ENCODE measurements around the gene IQGAP2.
"Not testable (repeated sequence)": the region's sequence is repeated elsewhere in the genome, so short reads cannot be mapped to it uniquely, and the experiment has no call there.

IQGAP2 gene

DNA sequence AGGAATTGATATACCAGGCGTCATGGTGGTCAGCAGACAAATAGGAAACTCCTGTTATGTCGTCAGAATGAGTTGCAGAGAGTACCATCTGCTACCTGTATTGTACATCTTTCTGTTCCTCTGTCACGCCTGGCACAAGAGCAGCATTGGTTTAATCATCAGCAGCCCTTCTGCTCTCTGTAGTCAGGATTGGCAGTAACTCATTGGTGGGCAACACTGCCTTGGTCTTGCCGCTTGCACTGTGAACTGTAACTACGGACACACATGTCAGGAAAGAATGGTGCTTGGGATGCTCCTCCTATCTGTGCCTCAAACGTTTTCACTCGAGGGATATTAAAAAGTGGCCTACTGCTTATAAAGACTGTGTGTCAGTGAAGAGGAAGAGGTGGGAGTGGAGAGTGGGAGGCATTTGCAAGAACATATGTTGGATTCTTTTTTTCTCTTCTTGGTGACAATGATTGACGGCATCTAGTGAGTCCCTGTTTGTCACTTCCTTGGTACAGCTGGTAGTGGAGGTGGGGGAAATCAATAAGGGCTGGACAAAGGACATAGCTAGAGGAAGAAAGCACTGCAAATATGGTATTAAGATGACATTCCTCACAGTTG lies 143.5 kb downstream of the IQGAP2 start:
- peak; percentile 26 for DNase-seq (ENCODE audit: extremely low read depth, insufficient read length)
- TF ChIP-seq, protein P1, sequence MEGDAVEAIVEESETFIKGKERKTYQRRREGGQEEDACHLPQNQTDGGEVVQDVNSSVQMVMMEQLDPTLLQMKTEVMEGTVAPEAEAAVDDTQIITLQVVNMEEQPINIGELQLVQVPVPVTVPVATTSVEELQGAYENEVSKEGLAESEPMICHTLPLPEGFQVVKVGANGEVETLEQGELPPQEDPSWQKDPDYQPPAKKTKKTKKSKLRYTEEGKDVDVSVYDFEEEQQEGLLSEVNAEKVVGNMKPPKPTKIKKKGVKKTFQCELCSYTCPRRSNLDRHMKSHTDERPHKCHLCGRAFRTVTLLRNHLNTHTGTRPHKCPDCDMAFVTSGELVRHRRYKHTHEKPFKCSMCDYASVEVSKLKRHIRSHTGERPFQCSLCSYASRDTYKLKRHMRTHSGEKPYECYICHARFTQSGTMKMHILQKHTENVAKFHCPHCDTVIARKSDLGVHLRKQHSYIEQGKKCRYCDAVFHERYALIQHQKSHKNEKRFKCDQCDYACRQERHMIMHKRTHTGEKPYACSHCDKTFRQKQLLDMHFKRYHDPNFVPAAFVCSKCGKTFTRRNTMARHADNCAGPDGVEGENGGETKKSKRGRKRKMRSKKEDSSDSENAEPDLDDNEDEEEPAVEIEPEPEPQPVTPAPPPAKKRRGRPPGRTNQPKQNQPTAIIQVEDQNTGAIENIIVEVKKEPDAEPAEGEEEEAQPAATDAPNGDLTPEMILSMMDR (IDR thresholded peaks at IDR 0.05; ENCODE audit: insufficient read depth, low read length, poor library complexity, severe bottlenecking) = no peak
- H3K36me3 ChIP-seq (ENCODE audit: control insufficient read depth, insufficient read depth, low read length) = no peaks in the 10 kb centered on the region
- H3K4me3 ChIP-seq (replicated peaks; ENCODE audit: low read depth, low read length) = peak overlapping the region; percentile 23; the same call in 1 of the 2 replicates
- no peaks in the 10 kb centered on the region for H3K27me3 ChIP-seq (replicated peaks; ENCODE audit: control insufficient read depth, insufficient read depth, low read length)

DNA sequence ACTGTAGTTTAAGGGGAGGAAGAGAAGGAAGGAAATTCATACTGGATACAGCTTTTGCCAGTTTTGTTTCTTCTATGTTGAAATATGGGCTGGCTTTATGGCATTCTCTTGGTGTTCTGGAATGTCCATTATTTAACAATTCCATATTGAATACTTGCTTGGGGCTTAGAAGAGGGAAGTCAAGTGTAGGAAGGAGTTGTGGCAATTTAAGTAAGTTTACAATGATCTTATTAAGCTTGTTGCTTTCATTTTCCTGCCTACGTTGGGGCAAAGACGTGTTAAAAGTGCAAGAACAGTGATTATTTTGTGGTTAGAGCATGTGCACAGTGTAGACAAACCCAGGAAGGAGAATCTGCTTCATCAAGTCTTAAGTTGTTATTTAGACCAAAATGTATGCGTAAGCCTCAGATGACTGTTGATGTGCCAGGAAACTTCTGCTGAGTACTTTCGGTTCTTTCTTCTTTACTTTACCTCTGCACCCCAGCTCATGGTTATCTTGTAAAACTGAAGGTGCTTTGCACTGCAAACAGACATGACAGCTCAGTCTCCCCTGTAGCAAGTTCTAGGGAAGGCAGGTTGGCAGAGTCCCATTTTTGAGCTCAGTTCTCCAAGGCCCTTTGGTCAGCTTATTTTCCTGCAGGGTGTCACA lies 144.3 kb downstream of the IQGAP2 start:
- peak; percentile 55 for DNase-seq (ENCODE audit: extremely low read depth, insufficient read length)
- TF ChIP-seq, protein P1 (IDR thresholded peaks at IDR 0.05; ENCODE audit: insufficient read depth, low read length, poor library complexity, severe bottlenecking) = no peak
- Histone ChIP-seq H3K4me3 (replicated peaks; ENCODE audit: low read depth, low read length) (peak overlapping the region; percentile 23; the same call in 1 of the 2 replicates), H3K36me3 (ENCODE audit: control insufficient read depth, insufficient read depth, low read length) (no peaks in the 10 kb centered on the region), H3K27me3 (replicated peaks; ENCODE audit: control insufficient read depth, insufficient read depth, low read length) (no peaks in the 10 kb centered on the region)

DNA sequence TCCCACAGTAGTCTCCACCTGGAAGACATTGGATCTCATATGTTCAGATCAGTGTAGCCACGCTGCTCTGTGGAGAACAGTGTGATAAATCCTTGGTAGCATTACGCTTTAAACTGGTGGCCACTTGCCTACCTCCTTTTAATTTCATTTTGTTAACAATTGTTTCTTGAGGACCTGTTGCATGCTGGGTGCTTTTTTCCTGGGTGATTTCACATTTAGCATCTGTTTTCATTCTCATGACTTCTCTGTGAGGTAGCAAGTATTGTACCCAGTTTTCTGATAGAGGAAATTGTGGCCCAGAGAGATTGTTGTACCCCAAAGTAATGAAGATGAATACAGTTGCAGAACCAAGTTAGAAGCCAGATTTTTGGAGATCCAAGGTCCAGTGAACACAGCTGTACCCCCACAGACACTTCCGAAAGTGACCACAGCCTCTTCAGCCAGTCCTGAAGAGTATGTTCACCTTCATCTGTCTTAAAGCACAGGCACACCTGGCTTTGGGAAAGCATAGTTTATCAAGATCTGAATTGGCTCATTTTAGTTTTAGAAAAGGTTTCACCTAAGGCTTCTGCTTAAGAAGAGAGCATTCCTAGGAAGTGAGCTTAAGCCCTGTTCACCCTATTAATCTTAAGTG lies 144.9 kb downstream of the IQGAP2 start:
- Histone ChIP-seq H3K27me3 (replicated peaks; ENCODE audit: control insufficient read depth, insufficient read depth, low read length) (no peaks in the 10 kb centered on the region), H3K36me3 (ENCODE audit: control insufficient read depth, insufficient read depth, low read length) (no peaks in the 10 kb centered on the region), H3K4me3 (replicated peaks; ENCODE audit: low read depth, low read length) (no peak overlapping the region; the same call in 1 of the 2 replicates)
- DNase-seq (ENCODE audit: extremely low read depth, insufficient read length) = peak; percentile 13
- TF ChIP-seq, protein P1 (IDR thresholded peaks at IDR 0.05; ENCODE audit: insufficient read depth, low read length, poor library complexity, severe bottlenecking) = no peak

DNA sequence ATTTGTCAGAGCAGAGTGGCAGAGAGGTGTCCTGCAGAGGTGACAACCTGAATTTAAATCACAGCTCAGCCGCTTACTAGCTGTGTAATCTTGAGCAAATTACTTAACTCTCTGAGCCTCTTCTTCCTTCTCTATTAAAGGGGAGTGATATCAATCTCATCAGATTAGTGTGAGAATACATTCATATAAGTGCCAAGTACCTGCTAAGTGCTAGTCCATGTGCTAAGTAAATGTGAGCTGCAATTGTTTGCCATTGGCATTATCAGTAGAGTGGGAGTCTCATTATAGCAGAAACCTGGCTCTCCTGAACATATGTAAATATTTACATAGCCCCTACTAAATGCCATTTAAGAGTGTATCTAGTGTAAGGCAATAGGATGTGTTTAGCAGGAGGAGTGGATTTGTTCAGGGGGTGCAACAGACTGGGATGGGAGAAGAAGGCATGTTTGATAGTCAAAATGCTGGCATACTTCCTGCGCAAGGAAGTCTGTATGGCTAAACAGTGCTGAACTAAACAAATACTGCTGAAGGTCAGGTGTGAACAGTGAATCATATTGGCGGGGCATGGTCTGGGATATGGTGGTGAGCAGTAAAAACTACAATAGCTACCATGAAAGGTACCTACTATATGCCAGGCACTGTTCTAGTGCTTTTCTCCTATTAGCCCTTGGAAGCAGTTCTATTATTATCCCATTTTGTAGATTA lies 145.6 kb downstream of the IQGAP2 start:
- H3K4me3 ChIP-seq (replicated peaks; ENCODE audit: low read depth, low read length) = no peak overlapping the region
- DNase-seq (ENCODE audit: extremely low read depth, insufficient read length) = no peak
- H3K27me3 ChIP-seq (replicated peaks; ENCODE audit: control insufficient read depth, insufficient read depth, low read length) = no peaks in the 10 kb centered on the region
- TF ChIP-seq, protein P1 (IDR thresholded peaks at IDR 0.05; ENCODE audit: insufficient read depth, low read length, poor library complexity, severe bottlenecking) = no peak
- H3K36me3 ChIP-seq (ENCODE audit: control insufficient read depth, insufficient read depth, low read length) = no peaks in the 10 kb centered on the region

DNA sequence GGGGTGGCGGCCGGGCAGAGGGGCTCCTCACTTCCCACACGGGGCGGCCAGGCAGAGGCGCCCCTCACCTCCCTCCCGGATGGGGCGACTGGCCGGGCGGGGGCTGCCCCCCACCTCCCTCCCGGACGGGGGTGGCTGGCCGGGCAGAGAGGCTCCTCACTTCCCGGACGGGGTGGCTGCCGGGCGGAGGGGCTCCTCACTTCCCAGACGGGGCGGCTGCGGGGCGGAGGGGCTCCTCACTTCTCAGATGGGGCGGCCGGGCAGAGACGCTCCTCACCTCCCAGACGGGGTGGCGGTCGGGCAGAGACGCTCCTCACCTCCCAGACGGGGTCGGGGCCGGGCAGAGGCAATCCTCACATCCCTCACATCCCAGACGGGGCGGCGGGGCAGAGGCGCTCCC lies 147.8 kb downstream of the IQGAP2 start:
- H3K4me3 ChIP-seq (replicated peaks; ENCODE audit: low read depth, low read length); H3K27me3 ChIP-seq (replicated peaks; ENCODE audit: control insufficient read depth, insufficient read depth, low read length); DNase-seq (ENCODE audit: extremely low read depth, insufficient read length); H3K36me3 ChIP-seq (ENCODE audit: control insufficient read depth, insufficient read depth, low read length): not testable (repeated sequence)

DNA sequence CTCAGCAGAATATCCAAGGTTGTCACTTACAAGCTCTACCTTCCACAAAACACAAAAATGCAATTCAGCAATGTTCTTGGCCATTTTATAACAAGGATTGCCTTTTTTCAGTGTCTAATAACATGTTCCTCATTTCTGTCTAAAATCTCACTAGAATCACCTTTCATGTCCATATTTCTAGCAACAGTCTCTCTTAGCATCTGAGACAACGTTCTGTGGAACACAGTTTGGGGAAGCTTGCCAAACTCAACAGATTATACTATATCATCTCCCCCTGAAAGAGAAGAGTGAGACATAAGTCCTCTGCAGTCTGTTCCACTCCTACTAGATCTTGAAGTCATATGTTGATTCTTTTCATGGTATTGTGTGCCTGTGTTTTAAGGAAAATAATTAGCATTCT lies 149.5 kb downstream of the IQGAP2 start:
- Histone ChIP-seq H3K4me3 (replicated peaks; ENCODE audit: low read depth, low read length) (no peak overlapping the region), H3K27me3 (replicated peaks; ENCODE audit: control insufficient read depth, insufficient read depth, low read length) (no peaks in the 10 kb centered on the region), H3K36me3 (ENCODE audit: control insufficient read depth, insufficient read depth, low read length) (no peaks in the 10 kb centered on the region)
- TF ChIP-seq, protein P1 (IDR thresholded peaks at IDR 0.05; ENCODE audit: insufficient read depth, low read length, poor library complexity, severe bottlenecking) = no peak
- DNase-seq (ENCODE audit: extremely low read depth, insufficient read length) = no peak

Measured in GM06990 (cell line).